Breast epithelium (tissue), 3 donors: ENCODE results near the gene ARFGEF2.

ENCODE experiments used
- POLR2A ChIP-seq: fragments of 450-650 bp; IDR thresholded peaks from one replicate; pipeline ENCODE4 v1.6.1; 2016; ENCODE audit warnings: antibody characterized with exemption, mild to moderate bottlenecking, moderate library complexity
- TF ChIP-seq, protein P1 (sequence below), 3 donors: fragments of 450-650 bp; IDR thresholded peaks; one replicate each; pipeline ENCODE4 v1.5.1; 2016 to 2017; ENCODE audit warnings: antibody characterized with exemption in 3 of 3, mild to moderate bottlenecking in 3 of 3, moderate library complexity in 3 of 3

DNA sequence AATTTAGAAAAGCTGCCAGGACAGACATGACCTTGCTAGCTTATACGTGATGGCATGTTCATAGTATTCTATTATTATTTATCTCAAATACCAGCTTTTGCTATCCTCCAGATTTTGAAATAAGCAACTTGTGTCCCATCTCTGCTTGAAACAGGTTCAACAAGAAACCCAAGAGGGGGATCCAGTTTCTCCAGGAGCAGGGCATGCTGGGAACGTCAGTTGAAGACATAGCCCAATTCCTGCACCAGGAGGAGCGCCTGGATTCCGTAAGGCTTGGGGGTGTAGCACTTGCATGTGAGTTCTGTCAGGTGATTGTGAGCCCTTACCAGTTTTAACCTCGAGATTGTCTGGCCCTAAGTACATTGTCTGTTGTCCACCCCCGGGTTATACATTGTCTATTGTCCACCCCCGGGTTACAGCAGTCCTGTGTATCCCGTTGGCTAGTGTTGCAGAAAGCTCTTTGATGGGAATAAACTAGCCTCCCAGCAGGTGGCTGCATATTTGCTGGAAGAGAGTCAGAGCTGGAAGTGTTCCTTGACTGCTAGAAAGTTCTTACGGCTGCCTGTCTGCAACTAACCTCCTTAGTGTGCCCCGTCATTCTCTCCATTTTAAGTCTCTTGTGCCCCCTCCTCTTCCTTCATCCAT is 63.2 kb downstream of the ARFGEF2 start:
- TF ChIP-seq, protein P1, sequence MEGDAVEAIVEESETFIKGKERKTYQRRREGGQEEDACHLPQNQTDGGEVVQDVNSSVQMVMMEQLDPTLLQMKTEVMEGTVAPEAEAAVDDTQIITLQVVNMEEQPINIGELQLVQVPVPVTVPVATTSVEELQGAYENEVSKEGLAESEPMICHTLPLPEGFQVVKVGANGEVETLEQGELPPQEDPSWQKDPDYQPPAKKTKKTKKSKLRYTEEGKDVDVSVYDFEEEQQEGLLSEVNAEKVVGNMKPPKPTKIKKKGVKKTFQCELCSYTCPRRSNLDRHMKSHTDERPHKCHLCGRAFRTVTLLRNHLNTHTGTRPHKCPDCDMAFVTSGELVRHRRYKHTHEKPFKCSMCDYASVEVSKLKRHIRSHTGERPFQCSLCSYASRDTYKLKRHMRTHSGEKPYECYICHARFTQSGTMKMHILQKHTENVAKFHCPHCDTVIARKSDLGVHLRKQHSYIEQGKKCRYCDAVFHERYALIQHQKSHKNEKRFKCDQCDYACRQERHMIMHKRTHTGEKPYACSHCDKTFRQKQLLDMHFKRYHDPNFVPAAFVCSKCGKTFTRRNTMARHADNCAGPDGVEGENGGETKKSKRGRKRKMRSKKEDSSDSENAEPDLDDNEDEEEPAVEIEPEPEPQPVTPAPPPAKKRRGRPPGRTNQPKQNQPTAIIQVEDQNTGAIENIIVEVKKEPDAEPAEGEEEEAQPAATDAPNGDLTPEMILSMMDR (IDR thresholded peaks at IDR 0.05) = no peak
- TF ChIP-seq POLR2A = no peak
